Fibroblast of lung (primary cell): ENCODE measurements around the gene GNPDA2. TPM values are rescaled to one million over a fixed set of nuclear protein-coding genes. Genes with fewer than 3 reads are reported as not detected.

Experiments
- DNase-seq, 2 donors: peaks; one replicate each; pipeline versions ENCODE4 v3.0.0 to v3.0.0-alpha.2; 2010; ENCODE audit warnings: low read depth in 2 of 2
- H2AFZ ChIP-seq: 2 replicates; pipeline ENCODE4 v1.5.1; 2012; ENCODE audit warnings: low read length, control low read depth, inconsistent platforms
- H3K27ac ChIP-seq: 2 replicates; pipeline ENCODE4 v1.5.1; 2011; ENCODE audit warnings: low read length, control low read depth; ENCODE audit not compliant: insufficient read depth
- H3K27me3 ChIP-seq: 2 replicates; pipeline ENCODE4 v1.5.1; 2011; ENCODE audit warnings: mild to moderate bottlenecking, low read length; ENCODE audit not compliant: control insufficient read depth, insufficient read depth
- H3K36me3 ChIP-seq: 2 replicates; pipeline ENCODE4 v1.5.1; 2011; ENCODE audit warnings: low read length; ENCODE audit not compliant: control insufficient read depth, insufficient read depth
- H3K4me1 ChIP-seq: 2 replicates; pipeline ENCODE4 v1.5.1; 2011; ENCODE audit warnings: low read length; ENCODE audit not compliant: control insufficient read depth, insufficient read depth; ENCODE audit errors: extremely low read depth
- H3K4me2 ChIP-seq: 2 replicates; pipeline ENCODE4 v1.5.1; 2011; ENCODE audit warnings: low read length, control low read depth; ENCODE audit not compliant: insufficient read depth; ENCODE audit errors: extremely low read depth
- H3K4me3 ChIP-seq, 4 experiments: fragments of 200-600 bp in 1 of 4; sonication (generic) in 1 of 4; replicated peaks in 1 of 4; 2 replicates each; pipeline ENCODE4 v1.5.1; 2011 to 2016; ENCODE audit warnings: low read length in 4 of 4, low read depth in 3 of 4, mild to moderate bottlenecking in 3 of 4, control low read depth in 2 of 4, inconsistent platforms in 1 of 4, mixed read lengths in 1 of 4; ENCODE audit not compliant: insufficient read depth in 1 of 4; ENCODE audit errors: control extremely low read depth in 1 of 4
- H3K79me2 ChIP-seq: 2 replicates; pipeline ENCODE4 v1.5.1; 2012; ENCODE audit warnings: mild to moderate bottlenecking, low read length, inconsistent platforms; ENCODE audit not compliant: control insufficient read depth, insufficient read depth
- H3K9ac ChIP-seq: 2 replicates; pipeline ENCODE4 v1.5.1; 2011; ENCODE audit warnings: mild to moderate bottlenecking, low read length, control low read depth; ENCODE audit not compliant: insufficient read depth
- H3K9me3 ChIP-seq: 2 replicates; pipeline ENCODE4 v1.5.1; 2012; ENCODE audit warnings: low read depth, low read length; ENCODE audit not compliant: control insufficient read depth, insufficient read depth
- H4K20me1 ChIP-seq: 2 replicates; pipeline ENCODE4 v1.5.1; 2011; ENCODE audit warnings: low read length; ENCODE audit not compliant: control insufficient read depth, insufficient read depth; ENCODE audit errors: extremely low read depth
- CTCF ChIP-seq, 2 donors: IDR thresholded peaks in 1 of 2; conservative IDR thresholded peaks in 1 of 2; 1 replicate in 1 of 2; 2 replicates in 1 of 2; pipeline ENCODE4 v1.5.1; 2011 to 2012; ENCODE audit warnings: low read length in 2 of 2, control low read depth in 1 of 2, inconsistent platforms in 1 of 2, low read depth in 1 of 2, mild to moderate bottlenecking in 1 of 2
- EZH2 ChIP-seq: IDR thresholded peaks from 2 replicates; pipeline ENCODE4 v1.5.1; 2012; ENCODE audit warnings: low read length, control low read depth, mild to moderate bottlenecking; ENCODE audit errors: missing control alignments
- polyA plus RNA-seq, 2 donors: library from polyadenylated mRNA; depleted of rRNA in 1 of 2; stranded (reverse) in 1 of 2; unstranded in 1 of 2; fragments of >200 nt; gene quantifications; 2 replicates each; pipeline ENCODE4 v1.2.1, GENCODE V29; 2011 to 2012; ENCODE audit warnings: missing spikeins in 1 of 2
- total RNA-seq: library from RNA; depleted of rRNA; stranded (reverse); fragments of >200 nt; gene quantifications from 2 replicates; pipeline ENCODE4 v1.2.1, GENCODE V29; 2014

Gene GNPDA2
- total and polyA plus RNA-seq, 2 donors (not counting 1 experiment from before 2014, with no cell fraction given) = 23.1 to 31.6 TPM

GRCh38 chr4:44678094-44679041 is 48.0 kb downstream of the GNPDA2 start, which contains the start of gene GUF1:
GUF1 (plus strand) TSS chr4:44678420; CDS start chr4:44678623, 203 bp downstream.
- Histone ChIP-seq H3K36me3 (peaks cover 4% of the 10 kb centered on the region), H2AFZ (peak within 1 kb of the TSS; percentile 98), H3K9me3 (no peaks in the 10 kb centered on the region), H3K27ac (peak within 1 kb of the TSS; percentile 86), H3K79me2 (peaks cover 26% of the 10 kb centered on the region), H3K4me2 (peak within 1 kb of the TSS; percentile 86), H3K27me3 (no peaks in the 10 kb centered on the region), H3K4me3 (peak within 1 kb of the TSS; percentile 77 to 99 (median 86)), H4K20me1 (no peaks in the 10 kb centered on the region), H3K4me1 (no peaks in the 10 kb centered on the region), H3K9ac (peak within 1 kb of the TSS; percentile 96)
- TF ChIP-seq EZH2 = no peak
- no peak for TF ChIP-seq CTCF (conservative IDR thresholded peaks at IDR 0.05 in 1 of 2, IDR thresholded peaks at IDR 0.05 in 1 of 2; ENCODE audit: low read depth in 1 of 2, low read length in 2 of 2)
- peak; percentile 90 to 92 for DNase-seq

- H3K36me3 ChIP-seq = no peaks in the 10 kb centered on the region
- no peak for DNase-seq
- no peak overlapping the region for H3K27ac ChIP-seq
Observed at GRCh38 chr4:44675366-44675765, 51.0 kb downstream of the GNPDA2 start.

More at GRCh38 chr4:44675366-44675765, 51.0 kb downstream of the GNPDA2 start:
- Histone ChIP-seq H3K4me3 (no peak overlapping the region), H3K4me1 (no peaks in the 10 kb centered on the region), H3K27me3 (no peaks in the 10 kb centered on the region), H3K9ac (no peak overlapping the region), H4K20me1 (no peaks in the 10 kb centered on the region), H3K9me3 (no peaks in the 10 kb centered on the region), H3K79me2 (peaks cover 21% of the 10 kb centered on the region), H3K4me2 (no peak overlapping the region), H2AFZ (no peak overlapping the region)
- TF ChIP-seq EZH2 (no peak), CTCF (conservative IDR thresholded peaks at IDR 0.05 in 1 of 2, IDR thresholded peaks at IDR 0.05 in 1 of 2; ENCODE audit: low read depth in 1 of 2, low read length in 2 of 2) (no peak)
